ENCODE data around the gene GBF1.
A peak's percentile ranks its signal among the peaks of the same experiment; 100 is the strongest.

Gene GBF1

DNA sequence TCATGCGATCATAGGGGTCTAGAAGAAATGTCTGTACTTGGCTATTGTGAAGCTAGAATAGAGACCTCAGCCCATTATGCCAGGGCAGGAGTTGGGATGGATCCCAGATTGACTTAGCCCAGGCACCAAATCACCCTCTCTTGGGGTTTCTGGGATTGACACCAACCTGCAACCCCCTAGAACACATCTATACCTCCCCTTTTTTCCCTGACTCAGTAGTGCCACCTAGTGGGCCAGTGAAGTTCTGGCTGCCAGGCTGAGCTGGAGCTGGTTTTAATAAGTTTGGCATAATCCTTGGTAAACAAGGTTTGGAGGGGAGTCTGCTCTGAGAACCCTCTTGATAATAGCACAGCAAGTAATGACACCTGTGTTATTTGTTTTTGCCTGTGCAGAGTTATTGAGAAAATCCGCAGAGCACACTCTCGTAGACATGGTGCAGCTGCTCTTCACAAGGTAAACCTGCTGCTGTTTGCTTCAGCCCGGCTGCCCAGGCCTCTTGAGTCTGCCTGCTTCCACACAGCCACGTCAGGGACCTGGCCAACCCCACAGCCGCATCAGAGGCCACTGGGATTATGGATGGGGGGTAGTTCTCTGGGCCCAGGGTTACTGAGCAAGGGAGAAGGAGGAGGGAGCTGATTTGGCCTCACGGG is 106.9 kb downstream of the GBF1 start:
- peak; percentile 68 for DNase-seq (ENCODE audit: low spot score)

DNA sequence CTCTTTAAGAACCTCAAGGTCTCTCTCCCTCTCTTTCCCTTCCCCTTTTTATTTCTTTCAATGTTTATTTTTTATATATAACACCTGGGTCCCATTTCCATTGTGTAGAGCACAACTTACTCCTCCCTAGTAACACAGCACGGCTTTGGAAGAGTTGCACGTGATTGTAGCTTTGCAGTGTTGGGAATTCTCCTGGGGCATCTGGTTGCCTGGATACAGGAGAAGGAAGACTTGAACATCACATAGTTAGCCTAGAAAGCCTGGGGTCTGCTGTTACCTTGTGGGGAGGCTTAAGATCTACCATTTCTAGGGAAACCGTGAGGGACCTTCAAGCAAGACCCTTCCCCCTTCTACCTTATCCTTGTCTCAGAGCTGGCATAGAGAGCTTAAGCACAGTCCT is 109.1 kb downstream of the GBF1 start:
- no peak for DNase-seq (ENCODE audit: low spot score)

DNA sequence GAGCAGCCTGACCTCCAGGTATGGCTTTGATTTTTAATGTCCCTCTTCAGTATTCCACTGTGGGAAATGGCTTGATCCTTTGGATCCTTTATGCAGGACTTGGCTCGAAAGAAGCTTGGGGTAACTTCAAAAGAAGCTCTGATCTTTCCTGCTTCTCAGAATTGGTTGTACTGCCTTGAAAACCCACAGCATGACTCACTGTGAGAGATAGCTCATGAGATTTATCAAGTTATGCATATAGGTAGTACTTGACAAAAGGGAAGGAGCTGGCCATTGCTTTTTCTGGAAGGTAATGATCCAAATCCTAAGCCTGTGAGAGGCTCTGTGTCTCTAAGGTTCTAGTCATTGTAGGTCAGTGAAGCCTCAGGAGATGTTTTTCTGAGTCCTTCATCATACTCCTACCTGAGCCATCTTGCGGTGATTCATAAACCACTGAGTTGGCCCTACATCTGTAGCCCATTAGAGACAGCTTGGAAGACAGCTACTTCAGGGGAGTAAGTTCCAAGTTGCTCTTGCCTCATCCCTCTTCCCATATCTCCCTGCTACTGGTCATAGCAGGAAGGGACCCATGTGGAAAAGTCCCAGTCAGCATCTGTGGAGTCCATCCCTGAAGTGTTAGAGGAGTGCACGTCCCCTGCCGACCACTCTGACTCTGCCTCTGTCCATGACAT is 113.5 kb downstream of the GBF1 start:
- no peak for DNase-seq (ENCODE audit: low spot score)

DNA sequence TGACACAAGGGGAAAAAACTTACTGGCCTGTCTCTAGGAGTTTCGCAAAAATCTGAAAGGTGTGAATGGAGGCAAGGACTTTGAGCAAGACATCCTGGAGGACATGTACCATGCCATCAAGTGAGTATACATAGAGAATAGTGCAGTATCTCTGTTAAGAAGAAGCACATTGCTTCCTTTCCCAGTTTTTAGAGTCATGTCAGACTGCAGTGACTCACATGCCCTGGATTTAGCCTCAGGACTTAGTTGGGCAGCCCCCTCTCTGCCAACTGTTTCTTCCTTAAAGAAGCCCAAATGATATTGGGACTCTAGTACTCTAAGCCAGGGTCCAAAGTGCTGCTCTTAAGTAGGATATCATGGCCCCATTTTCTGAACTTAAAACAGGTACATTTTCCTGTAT is 122.1 kb downstream of the GBF1 start:
- DNase-seq (ENCODE audit: low spot score) = peak; percentile 39

DNA sequence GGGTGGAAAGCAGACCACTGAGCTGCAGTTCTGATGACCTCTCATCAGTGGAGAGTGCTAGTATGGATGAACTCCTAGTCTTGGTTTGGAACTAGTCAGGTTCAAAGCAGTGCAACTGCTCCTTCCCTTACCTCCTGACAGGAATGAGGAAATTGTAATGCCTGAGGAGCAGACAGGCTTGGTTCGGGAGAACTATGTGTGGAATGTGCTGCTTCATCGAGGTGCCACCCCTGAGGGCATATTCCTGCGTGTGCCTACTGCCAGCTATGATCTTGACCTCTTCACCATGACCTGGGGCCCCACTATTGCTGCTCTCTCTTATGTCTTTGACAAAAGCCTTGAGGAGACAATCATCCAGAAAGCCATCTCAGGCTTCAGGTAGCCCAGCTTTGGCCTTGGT is 122.7 kb downstream of the GBF1 start:
- peak; percentile 84 for DNase-seq (ENCODE audit: low spot score)

DNA sequence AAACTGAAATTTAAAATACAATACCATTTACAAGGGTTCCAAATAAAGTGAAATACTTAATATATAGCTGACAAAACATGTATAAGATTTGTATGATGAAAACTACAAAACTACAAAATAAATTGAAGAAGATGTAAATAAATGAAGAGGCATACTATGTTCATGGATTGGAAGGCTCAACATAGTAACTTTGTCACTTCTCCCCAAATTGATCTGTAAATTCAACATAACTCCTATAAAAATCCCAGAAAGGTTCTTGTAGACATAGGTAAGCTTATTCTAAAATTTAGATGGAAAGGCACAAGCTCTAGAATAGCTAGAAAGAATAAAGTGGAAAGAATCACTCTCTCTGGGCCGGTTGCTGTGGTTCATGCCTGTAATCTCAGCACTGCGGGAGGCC is 126.0 kb downstream of the GBF1 start:
- DNase-seq (ENCODE audit: low spot score) = no peak

DNA sequence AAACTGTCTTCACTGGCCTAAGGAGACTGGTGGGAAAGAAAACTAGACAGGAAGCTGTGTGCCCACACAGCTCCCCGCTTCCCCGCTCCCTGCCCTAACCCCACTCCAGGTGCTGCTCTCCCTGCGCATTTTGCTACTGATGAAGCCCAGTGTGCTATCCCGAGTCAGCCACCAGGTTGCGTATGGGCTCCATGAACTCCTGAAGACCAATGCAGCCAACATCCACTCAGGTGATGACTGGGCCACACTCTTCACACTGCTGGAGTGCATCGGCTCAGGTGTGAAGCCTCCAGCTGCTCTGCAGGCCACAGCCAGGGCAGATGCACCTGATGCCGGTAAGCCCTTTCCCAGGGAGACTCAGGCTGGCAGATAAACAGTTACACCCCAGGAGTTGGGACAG is 129.9 kb downstream of the GBF1 start:
- DNase-seq (ENCODE audit: low spot score) = no peak

DNA sequence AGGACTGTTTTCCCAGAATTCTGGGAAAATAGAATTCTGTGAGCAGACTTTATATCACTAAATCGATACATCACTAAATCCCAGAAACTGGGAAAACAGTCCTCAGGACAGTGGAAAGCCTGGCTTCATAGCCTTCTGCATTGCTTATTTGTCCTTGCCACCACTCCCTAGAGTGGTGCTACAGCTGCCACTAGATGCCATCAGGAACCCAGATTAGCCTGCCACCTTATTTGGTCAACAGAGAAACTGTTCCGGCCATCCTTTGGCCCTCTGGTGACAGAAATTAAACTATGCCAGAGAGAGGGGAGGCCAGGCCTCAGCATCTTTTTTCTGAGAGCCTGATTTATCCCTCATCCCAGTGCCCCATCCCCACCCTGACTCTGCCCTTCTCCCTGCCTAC is 130.5 kb downstream of the GBF1 start:
- DNase-seq (ENCODE audit: low spot score) = no peak

DNA sequence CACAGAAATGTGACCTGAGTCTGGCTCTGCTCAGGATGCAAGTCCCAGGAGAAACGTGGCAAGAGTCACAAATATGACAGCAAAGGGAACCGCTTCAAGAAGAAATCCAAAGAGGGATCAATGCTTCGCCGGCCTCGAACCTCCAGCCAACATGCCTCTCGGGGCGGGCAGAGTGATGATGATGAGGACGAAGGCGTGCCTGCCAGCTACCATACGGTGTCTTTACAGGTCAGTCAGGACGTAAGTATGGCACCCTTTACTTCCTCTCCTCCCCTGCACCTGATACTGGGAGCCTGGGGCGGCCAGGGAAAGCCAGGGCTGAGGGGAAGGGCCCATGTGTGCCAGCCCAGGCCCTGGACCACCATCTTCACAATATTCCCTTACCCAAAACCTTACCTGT is 131.6 kb downstream of the GBF1 start:
- DNase-seq (ENCODE audit: low spot score) = no peak

DNA sequence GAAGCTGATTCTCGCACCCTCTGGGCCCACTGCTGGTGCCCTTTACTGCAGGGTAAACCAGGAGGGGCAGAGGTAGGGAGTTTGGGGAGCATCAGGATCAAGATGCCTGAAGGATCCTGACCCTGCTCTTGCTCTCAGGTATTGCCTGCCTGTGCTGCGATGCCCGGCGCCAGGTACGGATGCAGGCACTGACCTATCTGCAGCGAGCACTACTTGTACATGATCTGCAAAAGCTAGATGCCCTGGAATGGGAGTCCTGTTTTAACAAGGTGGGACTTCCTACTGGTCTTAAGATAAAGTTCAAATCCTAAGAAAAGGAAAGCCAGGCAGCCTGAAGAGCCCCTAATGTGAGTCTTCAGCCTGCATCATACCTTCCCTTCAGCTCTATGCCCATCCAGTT is 134.1 kb downstream of the GBF1 start:
- no peak for DNase-seq (ENCODE audit: low spot score)

DNA sequence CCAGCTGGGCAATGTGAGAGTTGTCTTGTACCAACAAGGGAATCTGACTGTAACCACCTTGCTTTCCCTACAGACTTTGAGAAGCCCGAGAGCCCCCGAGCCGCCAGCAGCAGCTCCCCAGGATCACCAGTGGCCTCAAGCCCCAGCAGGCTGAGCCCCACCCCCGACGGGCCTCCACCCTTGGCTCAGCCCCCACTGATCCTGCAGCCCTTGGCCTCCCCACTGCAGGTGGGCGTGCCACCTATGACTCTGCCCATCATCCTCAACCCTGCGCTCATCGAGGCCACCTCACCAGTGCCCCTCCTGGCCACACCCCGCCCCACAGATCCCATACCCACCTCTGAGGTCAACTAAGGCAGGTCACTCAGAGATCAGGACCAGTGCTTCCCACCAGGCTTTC is 136.7 kb downstream of the GBF1 start:
- DNase-seq (ENCODE audit: low spot score) = no peak

DNA sequence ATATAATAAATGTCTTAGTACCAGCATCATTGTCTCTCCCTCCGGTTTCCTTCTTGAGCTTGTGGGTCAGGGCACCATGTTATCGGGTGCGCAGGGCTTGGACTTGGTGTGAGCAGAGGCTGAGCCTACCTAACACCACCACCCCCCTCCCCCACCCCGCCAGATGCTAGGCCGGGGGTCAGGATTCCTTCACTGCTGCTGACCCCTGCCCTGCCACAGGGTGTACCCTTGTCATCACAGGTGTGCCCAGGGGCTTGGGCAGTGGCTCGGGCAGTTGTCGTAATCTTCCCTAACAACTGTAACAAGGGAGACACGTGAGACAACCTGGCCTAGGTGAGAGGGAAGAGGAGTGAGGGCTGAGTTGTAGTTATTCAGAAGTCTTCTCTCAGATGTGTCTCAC is 137.5 kb downstream of the GBF1 start:
- no peak for DNase-seq (ENCODE audit: low spot score)

DNA sequence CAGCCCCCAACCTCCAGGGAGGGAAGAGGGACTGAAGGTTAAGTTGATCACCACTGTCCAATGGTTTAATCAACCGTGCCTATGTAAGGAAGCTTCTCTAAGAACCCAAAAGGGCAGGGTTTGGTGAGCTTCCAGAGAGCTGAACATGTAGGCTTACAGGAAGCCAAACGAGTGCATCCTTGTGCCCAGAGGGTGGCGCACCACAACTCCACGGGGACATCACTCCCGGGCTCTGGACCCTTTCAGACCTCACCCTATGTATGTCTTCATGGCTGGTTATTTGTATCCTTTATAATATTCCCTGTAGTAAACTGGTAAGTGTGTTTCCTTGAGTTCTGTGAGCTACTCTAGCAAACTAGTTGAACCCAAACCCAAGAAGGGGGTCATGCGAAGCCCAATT is 138.7 kb downstream of the GBF1 start:
- no peak for DNase-seq (ENCODE audit: low spot score)

DNA sequence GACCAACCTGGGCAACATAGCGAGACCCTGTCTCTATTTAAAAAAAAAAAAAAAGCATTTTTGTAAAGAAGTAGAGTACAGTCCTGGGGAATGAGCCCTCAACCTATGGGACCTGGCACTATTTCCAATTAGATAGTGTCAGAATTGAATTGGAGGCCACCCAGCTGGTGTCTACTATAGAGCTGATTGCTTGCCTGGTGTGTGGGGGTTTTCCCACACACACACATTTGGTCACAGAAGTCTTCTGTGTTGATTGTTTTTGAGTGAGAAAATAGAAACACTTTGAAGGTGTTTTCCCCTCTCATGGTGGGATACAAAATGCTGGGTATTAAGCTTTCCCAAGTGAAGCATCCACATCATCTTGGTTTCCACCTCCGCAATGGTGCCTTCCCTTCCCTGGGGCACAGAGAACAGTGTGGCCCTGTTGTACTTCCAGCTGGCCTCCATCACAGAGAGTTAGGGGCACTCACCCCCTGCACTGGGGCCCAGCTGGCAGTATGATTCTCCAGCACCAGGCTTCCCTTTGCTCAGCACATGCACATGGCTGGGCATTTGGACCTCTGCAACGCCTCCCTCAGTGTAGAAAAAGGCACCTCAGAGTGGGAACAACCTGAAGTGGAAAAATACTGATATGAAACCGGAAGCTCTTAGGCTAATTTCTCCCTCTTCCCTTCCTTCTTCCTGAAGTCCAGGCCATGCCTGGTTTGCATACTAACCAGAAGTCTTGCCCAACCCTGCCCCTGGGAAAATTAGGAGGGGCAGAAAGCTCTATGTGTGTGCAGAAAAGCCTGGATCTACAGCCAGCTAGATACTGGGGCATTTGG is 139.5 kb downstream of the GBF1 start:
- DNase-seq (ENCODE audit: low spot score) = no peak

DNA sequence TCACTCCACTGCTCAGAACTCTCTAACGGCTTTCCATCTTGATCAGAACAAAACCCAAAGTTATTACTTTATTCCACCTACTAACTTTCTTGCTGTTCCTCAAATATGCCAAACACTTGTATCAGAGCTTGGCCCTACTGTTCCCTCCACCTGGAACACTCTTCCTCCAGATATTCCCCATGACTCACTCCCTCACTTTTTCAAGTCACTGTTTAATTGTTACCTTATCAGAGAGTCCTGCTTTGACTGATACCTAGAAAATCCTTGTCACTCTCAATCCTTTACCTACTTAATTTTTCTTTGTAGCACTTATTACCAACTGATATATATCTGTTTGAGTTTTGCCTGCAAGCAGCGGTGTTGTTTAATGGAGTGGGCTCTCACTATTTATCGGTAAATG is 144.6 kb downstream of the GBF1 start:
- peak; percentile 51 for DNase-seq (ENCODE audit: low spot score)

DNA sequence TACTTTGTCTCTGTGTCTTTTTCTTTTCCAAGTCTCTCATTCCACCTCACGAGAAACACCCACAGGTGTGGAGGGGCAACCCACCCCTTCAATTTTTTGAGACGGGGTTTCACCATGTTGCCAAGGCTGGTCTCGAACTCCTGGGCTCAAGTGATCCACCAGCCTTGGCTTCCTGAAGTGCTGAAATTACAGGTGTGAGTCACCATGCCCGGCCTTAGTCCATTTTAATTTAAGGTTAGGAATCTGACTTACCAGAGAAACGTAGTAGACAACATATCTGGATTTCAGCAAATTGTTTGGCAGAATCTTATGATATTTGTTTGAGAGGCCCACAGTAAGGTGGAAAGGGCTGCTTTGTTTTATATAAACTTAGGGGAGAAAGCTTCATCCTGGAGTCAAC is 147.0 kb downstream of the GBF1 start:
- no peak for DNase-seq (ENCODE audit: low spot score)

DNA sequence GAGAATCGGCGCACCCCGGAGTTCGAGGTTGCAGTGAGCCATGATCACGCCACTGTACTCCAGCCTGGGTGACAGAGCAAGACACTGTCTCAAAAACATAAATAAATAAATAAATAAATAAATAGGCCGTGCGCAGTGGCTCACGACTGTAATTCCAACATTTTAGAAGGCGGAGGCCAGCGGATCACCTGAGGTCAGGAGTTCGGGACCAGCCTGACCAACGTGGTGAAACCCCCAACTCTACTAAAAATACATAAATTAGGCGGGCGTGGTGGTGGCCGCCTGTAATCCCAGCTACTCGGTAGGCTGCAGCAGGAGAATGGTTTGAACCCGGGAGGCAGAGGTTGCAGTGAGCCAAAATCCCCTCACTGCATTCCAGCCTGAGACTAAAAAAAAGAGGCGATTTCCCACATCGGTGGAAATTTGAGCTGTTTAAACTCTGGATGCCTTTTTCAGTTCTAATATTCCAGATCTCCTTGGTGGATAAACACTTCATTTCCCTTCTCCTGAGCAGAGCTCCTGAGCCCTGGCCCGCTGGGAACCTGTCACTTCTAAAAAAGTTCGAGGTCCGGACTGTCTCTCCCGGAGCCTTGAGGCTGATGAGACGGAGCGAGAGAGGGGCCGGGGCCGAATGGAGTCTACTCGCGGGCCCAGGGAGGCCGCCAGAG is 148.2 kb downstream of the GBF1 start:
- DNase-seq (ENCODE audit: low spot score) = no peak

DNA sequence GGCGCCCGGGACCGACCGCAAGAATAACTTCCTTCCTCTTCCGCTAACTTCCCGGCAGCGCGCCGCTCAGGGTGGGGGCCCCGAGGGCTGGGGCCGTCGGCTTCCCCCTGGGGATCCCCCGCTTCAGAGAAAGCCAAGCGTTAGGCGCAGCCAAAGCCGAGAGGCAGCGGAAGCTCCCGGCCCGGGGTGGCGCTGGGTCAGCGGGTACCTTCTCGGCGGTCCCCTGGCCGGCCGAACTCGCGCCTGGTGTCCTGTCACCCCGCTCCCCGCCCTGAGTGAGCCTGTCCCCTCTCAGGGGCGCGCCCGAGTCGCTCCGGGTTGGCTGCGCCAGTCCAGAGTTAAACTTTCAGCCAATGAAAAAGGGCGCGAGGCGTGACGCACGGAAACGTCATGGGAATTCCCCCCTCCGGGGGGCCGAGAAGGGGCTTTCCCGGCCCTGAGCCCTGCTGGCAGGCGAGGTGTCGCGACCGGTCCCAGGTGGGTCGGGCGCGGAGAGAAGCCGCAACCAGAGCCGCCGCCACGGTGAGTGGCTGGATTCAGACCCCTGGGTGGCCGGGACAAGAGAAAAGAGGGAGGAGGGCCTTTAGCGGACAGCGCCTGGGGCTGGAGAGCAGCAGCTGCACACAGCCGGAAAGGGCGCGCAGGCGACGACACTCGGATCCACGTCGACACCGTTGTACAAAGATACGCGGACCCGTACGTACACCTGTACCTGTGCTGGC is 148.9 kb downstream of the GBF1 start:
- peak; percentile 97 for DNase-seq (ENCODE audit: low spot score)

DNA sequence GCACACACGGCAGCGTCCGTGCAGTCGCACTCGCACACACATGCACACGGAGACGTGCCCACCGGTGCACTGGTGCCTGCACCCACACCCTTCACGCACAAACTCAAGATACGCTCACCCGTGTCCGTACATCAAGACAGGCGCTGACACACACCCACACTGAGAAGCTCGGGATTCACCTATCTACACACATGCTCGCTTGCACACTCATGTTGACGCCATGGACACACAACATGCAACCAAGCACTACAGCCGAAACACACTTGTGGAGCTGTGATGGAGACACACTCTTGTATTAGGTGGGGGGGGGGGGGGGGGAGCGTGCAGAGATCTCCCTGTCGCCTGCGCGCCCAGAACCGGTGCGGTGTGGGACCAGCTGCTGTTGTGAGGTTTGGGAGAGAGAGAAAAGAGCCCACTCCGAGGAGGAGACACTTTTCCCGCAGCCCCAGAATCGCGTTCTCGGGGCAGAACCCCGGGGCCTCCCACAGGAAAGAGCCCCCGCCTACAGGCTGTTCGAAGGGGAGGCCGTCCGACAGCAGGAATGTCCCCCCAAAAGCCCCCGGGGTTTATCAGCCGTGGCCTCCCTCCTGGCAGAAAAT is 149.6 kb downstream of the GBF1 start:
- no peak for DNase-seq (ENCODE audit: low spot score)

DNA sequence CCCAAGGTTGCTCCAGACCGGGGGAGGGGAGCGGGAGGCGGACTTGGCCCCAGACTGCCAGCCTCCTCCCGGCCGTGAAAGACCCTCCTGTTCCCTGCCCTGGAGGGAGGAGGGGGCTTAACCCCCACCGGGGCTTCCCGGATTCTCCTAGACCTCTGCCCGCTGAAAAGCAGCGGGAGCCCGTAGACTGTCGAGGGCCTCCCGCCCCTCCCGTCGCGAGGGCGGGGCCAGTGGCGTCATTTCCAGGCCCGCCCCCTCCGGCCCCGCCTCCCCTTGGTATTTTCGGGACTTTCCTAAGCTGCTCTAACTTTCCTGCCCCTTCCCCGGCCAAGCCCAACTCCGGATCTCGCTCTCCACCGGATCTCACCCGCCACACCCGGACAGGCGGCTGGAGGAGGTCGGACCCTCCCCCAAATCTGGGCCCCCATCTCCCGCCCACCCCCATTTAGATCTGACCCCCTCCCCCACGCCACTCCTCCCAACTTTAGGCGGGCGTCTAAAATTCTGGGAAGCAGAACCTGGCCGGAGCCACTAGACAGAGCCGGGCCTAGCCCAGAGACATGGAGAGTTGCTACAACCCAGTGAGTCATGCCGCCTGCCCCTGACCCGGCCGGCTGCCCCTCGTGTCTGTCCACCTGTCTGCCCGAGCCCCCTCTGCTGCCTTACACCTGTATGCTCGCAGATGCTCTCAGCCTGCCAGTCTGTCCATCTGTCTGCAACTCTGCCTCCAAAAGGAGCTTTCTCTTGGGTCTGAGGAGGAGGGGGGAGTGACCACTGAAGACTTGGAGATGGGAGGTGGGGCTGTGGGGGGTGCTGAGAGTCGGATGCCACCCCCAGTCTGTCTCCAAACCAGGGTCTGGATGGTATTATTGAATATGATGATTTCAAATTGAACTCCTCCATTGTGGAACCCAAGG is 150.3 kb downstream of the GBF1 start, which contains the start of gene NFKB2:
Gene NFKB2 (plus strand): TSS at position 306 of the 917 bp plus-strand sequence. CDS start 255 bp downstream, at position 561.
- DNase-seq (ENCODE audit: low spot score) = peak; percentile 91

DNA sequence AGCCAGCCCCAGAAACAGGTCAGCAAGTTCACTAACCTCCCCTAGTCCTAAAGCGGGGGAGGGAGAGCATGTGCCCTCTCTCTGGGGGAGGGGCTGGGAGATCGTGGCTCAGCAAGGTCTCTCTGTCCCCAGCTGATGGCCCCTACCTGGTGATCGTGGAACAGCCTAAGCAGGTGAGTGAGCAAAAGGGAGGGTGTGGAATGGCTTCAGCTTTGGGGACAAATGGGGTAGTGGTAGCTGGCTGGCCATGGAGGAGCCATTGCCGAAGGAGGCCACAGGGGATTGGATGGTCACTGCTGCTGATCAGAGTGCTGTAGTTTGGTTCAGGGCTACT is 151.0 kb downstream of the GBF1 start:
- DNase-seq (ENCODE audit: low spot score) = no peak
